Stimulated activated CD4-positive, alpha-beta T cell treated with anti-CD3 and anti-CD28 coated beads, Interleukin-1b, Interleukin-23, amount 100 ng/mL, for 48 hours (primary cell): ENCODE measurements around the gene ATP11A.
"Not testable (repeated sequence)": the region's sequence is repeated elsewhere in the genome, so short reads cannot be mapped to it uniquely, and the experiment has no call there.

Source experiments
- DNase-seq: peaks from one replicate; pipeline ENCODE4 v3.0.0-alpha.2; 2020

The ATP11A gene

GRCh38 chr13:112779856-112780604 is 90.2 kb downstream of the ATP11A start:
- DNase-seq = no peak

DNA sequence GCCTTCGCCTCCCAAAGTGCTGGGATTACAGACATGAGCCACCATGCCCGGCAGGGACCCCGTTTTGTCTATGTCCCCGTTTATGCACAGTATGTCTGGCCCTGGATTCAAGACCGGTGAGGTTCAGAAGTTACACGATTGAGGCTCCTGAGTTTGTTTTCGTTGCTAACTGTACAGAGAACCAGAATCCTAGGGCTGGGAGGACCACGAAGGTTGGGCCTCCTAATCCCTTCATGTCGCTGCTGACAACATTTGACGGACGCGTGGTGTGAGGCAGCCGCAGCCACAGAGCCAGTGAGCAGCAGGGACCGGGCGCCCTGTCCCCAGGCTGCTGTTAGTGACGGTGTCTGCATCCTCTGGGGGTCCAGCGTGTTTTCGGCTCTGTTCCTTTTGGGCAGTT is 91.4 kb downstream of the ATP11A start:
- DNase-seq = no peak

GRCh38 chr13:112781881-112782361 is 92.1 kb downstream of the ATP11A start:
- no peak for DNase-seq

- DNase-seq = no peak
Observed at GRCh38 chr13:112782429-112783010, 92.7 kb downstream of the ATP11A start.

GRCh38 chr13:112783135-112783977 is 93.5 kb downstream of the ATP11A start:
- no peak for DNase-seq

DNA sequence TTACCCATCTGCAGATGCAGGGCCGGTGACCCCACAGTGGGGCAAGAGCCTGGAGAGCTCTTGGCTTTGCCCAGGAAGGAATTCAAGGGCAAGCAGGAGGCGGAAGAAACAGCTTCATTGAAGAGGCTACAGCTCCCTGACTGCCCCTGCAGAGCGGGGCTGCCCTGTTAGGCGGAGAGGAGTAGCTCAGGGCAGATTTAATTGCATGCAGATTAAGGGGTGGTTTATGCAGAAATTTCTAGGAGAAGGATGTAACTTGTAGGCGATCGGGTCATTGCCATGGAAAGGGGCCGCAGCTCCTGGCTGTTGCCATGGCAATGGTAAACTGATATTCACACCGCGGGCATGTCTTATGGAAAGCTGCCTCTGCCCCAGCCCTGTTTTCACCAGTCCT is 94.1 kb downstream of the ATP11A start:
- no peak for DNase-seq

- no peak for DNase-seq
Observed at GRCh38 chr13:112784811-112785482, 95.1 kb downstream of the ATP11A start.

- no peak for DNase-seq
Observed at GRCh38 chr13:112785483-112785856, 95.6 kb downstream of the ATP11A start.

DNA sequence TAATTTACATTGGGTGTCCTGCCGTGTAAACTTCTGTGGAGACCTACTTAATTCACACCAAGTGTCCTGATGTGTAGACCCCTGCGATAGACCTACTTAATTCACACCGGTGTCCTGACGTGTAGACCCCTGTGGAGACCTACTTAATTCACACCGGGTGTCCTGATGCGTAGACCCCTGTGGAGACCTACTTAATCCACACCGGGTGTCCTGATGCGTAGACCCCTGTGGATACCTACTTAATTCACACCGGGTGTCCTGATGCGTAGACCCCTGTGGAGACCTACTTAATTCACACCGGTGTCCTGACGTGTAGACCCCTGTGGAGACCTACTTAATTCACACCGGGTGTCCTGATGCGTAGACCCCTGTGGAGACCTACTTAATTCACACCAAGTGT is 97.0 kb downstream of the ATP11A start:
- DNase-seq = not testable (repeated sequence)

- DNase-seq = no peak
Observed at GRCh38 chr13:112790735-112791641, 101.2 kb downstream of the ATP11A start.

DNA sequence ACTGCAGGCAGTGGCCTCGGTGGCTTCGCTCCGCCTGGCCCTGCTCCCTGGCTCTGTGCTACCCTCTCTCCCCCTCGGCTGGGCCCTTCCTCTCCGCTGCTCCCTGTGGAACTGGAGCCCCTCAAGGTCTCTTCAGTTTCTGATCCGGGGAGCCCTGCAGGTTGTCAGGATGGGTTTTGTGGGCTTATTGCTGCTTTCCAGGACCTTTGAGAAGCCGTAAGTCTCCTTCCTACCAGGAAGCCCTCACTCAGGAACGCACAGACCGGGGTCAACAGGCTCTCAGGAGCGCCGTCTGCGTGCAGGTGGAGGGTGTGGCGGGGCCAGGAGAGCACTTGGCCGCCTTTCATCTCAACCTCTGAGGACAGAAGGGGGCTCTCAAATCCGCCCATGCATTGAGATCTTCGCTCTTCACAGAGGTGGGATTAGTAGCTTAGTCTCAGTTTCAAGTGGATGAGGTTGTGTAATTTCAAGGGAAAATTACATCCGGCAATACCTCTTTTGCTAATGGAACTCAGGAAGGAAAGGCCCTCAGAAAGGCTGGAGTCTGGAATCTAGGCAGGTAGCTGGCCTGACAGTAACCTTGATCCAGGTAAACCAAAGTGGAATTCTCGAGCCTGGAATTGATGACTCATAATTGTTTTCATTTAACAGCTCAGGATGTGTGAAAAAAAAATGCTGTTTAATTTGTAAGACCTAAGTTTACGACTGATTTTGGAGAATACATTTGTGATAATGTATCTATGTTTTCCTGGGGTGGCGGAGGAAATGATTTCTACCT is 102.0 kb downstream of the ATP11A start:
- no peak for DNase-seq

DNA sequence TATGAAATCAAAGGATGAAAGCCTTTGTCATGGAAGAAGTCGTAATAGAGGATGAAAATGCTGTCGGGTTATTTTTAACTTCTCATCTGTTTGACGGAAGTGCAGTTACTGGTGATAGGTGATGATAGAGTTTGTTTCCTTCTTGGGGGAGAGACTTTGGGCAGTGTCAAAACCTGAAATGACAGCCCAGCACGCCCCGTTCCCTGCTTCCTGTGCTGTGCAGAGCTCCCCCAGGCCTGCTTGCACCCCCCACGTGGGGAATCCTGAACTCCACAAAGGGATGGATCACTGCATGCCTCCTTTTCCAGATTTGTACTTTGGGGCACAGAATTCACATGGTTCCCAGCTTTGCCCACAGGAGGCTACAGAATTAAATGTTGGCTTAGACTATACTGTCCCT is 102.7 kb downstream of the ATP11A start:
- no peak for DNase-seq

DNA sequence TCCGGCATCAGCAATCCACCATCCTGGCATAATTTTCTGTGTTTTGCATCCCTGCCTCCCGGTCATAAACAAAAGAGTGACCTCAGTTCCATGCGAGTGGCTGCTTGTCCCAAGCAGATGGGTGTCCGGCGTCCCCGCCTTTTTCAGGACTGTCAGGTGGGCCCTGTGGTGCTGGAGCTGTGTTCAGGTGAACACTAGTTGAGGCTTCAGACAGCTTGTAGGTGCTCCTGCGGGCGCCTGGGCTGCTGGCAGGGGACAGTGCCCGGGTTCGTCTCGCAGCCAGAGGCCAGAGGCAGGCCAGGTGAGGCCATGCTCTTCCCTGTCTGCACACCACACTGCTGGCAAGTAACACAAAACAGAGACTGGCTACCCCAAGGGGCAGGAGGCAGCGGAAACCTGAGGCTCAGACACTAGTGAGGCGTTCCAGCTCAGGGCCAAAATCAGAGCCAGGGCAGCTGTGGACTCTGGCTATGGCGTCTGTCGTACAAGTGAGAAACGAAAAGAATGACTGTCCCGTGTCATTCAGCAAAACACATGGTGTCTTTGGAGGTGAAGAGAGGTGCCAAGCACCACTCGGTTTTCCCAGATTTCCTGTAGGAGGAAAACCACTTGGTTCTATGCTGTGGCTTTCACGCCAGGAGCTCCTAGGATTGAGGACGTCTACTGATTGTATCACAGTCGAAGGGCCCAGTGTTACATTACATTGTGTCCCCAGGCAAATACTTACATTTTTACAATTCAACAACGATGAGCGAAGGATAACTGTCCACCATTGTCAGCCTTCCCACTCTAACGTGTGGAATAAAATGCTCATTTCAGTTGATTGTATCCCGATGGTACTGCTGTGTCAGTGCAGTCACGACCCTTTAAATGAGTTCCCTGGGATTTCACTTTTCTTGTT is 104.0 kb downstream of the ATP11A start:
- DNase-seq = no peak

DNA sequence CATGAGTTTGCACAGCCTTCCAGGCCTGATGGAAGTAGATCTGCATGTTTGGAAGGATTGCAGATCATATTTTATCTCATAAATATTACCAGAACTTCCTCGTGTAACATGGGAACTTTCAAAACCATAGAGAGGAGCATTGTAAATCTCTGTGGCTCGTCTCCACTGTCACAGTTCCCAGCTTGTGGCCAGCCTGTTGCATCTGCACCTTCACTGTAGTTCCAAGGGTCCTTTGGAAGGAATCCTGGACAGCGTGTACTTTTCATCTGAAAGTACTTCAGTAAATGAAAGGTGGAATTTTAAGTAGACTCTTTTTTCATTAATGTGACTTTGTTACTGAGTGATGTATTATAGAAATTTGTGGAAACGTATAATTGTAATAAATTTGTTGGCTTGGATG is 105.4 kb downstream of the ATP11A start:
- DNase-seq = no peak

DNA sequence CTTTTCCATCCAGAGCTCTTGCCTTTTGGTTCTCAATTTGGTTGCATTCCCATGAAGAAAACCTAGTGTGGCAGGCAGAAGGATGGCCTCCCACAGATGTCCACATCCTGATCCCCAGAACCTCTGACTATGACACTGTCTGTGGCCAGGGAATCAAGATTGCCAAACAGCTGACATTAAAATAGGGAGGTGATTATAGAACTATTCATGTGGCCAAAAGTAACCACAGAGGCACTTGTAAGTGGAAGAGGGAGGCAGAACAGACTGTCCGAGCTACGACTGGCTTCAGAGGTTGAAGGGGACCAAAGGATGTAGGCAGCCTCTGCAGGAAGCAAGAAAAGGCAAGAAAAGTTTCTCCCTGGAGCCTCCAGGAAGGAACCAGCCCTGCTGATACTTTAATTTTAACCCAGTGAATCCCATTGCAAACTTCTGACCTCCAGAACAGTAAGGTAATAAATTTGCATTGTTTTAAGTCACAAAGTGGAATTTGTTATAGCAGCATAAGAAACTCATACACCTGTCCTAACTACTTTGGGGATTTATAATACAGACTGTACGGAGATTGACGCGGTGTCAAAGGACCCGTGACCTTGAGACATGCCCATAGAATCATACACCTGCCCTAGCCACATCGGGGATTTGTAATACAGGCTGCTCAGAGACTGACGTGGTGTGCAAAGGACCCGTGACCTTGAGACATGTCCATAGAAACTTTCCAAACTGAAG is 106.5 kb downstream of the ATP11A start:
- DNase-seq = no peak

GRCh38 chr13:112799394-112799793 is 109.6 kb downstream of the ATP11A start:
- no peak for DNase-seq

DNA sequence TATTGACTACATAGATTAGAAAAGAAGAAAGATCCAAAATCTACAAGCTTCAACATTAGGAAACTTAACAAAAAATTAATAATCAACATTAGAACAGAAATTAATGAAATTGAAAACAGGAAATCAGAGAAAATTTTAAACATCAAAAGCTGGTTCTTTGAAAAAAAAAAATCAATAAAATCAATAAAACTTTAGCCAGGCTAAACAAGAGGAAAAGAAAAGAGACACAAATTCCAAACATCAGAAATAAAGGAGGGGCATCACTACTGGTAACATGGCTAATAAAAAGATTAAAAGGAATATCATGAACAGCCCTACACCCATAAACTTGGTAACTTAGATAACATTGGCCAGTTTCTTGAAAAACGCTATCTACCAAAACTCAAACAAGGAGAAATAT is 110.2 kb downstream of the ATP11A start:
- no peak for DNase-seq

GRCh38 chr13:112800807-112801206 is 111.0 kb downstream of the ATP11A start:
- not testable (repeated sequence) for DNase-seq

DNA sequence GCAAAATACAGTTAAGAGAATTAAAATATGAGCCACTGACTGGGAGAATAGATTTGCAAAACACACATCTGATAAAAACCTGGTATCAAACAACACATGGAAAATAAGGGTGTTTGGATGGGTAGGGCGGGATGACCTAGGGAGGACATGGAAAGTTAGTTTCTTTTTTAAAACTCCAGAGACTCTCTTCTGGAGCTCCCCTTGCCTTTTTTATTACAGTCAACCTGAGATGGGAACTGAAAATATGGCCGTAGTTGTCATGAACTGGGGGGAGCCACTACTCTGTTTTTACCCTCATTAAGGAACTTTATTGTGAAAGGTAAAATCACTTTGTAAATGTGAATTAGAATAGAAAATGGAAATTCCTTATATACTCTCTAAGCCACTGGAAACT is 113.0 kb downstream of the ATP11A start:
- no peak for DNase-seq

GRCh38 chr13:112803422-112803821 is 113.6 kb downstream of the ATP11A start:
- DNase-seq = no peak
